Neural cell (in vitro differentiated cells): Measurements from ENCODE around the gene TTC1. TPM values are rescaled to one million over a fixed set of nuclear protein-coding genes. Genes with fewer than 3 reads are reported as not detected.

ENCODE experiments used
- H2AFZ ChIP-seq: fragments of 200-600, 300-800 bp; sonication (generic), shearing (Covaris generic); 2 replicates; pipeline ENCODE4 v1.6.0; 2014; ENCODE audit warnings: low read depth, mild to moderate bottlenecking, antibody characterized with exemption, low read length, moderate library complexity
- H3F3A ChIP-seq: fragments of 200-600 bp; shearing (Covaris generic); 2 replicates; pipeline ENCODE4 v1.6.1; 2016; ENCODE audit warnings: mild to moderate bottlenecking, moderate library complexity, mixed read lengths, antibody characterized with exemption, low read length; ENCODE audit not compliant: insufficient read depth, poor library complexity, severe bottlenecking
- H3K27ac ChIP-seq: fragments of 200-600, 300-800 bp; sonication (generic), shearing (Covaris generic); 2 replicates; pipeline ENCODE4 v1.5.1; 2014; ENCODE audit warnings: mild to moderate bottlenecking, low read length, moderate library complexity
- H3K27me3 ChIP-seq: fragments of 300-800, 200-600 bp; sonication (generic), shearing (Covaris generic); 2 replicates; pipeline ENCODE4 v1.6.0; 2014; ENCODE audit warnings: mild to moderate bottlenecking, low read depth, low read length, moderate library complexity; ENCODE audit not compliant: insufficient read depth
- H3K36me3 ChIP-seq: fragments of 300-800, 200-600 bp; sonication (generic), shearing (Covaris generic); 2 replicates; pipeline ENCODE4 v1.5.1; 2014; ENCODE audit warnings: mild to moderate bottlenecking, antibody characterized with exemption, low read length, moderate library complexity; ENCODE audit not compliant: insufficient read depth
- H3K4me2 ChIP-seq: fragments of 300-800, 200-600 bp; sonication (generic), shearing (Covaris generic); 2 replicates; pipeline ENCODE4 v1.6.0; 2014; ENCODE audit warnings: mild to moderate bottlenecking, low read length
- H3K4me3 ChIP-seq: fragments of 300-800, 200-600 bp; sonication (generic), shearing (Covaris generic); 2 replicates; pipeline ENCODE4 v1.5.1; 2014; ENCODE audit warnings: mild to moderate bottlenecking, low read length, moderate library complexity
- H3K79me2 ChIP-seq: fragments of 200-600 bp; shearing (Covaris generic); replicated peaks from 2 replicates; pipeline ENCODE4 v1.6.0; 2014; ENCODE audit warnings: mild to moderate bottlenecking, low read length, moderate library complexity; ENCODE audit not compliant: insufficient read depth
- H3K9ac ChIP-seq: fragments of 300-800, 200-600 bp; sonication (generic), shearing (Covaris generic); 2 replicates; pipeline ENCODE4 v1.6.1; 2016; ENCODE audit warnings: mild to moderate bottlenecking, low read length, mixed read lengths
- H3K9me2 ChIP-seq: fragments of 200-600 bp; shearing (Covaris generic); 2 replicates; pipeline ENCODE4 v1.6.1; 2016; ENCODE audit warnings: mild to moderate bottlenecking, low read length, mixed read lengths; ENCODE audit not compliant: insufficient read depth
- H3K9me3 ChIP-seq: fragments of 200-600, 300-800 bp; sonication (generic), shearing (Covaris generic); 2 replicates; pipeline ENCODE4 v1.6.1; 2016; ENCODE audit warnings: mild to moderate bottlenecking, mixed run types, low read length, moderate library complexity, mixed read lengths
- H4K20me1 ChIP-seq: fragments of 200-600 bp; shearing (Covaris generic); 2 replicates; pipeline ENCODE4 v1.6.1; 2016; ENCODE audit warnings: mild to moderate bottlenecking, mixed run types; ENCODE audit not compliant: insufficient read depth
- EP300 ChIP-seq: fragments of 450-650 bp; conservative IDR thresholded peaks from 2 replicates; pipeline ENCODE4 v1.6.1; 2014; ENCODE audit warnings: antibody characterized with exemption, mild to moderate bottlenecking, moderate library complexity; ENCODE audit not compliant: poor library complexity, severe bottlenecking
- EZH2 ChIP-seq: fragments of 200-600, 300-800 bp; shearing (Covaris generic), sonication (generic); IDR thresholded peaks from 2 replicates; pipeline ENCODE4 v1.6.1; 2014; ENCODE audit warnings: antibody characterized with exemption, low read length, borderline replicate concordance, mild to moderate bottlenecking; ENCODE audit not compliant: insufficient read depth, poor library complexity, severe bottlenecking
- MXI1 ChIP-seq: fragments of 450-650 bp; conservative IDR thresholded peaks from 2 replicates; pipeline ENCODE4 v1.6.1; 2014; ENCODE audit warnings: antibody characterized with exemption, mild to moderate bottlenecking; ENCODE audit not compliant: poor library complexity, severe bottlenecking
- POLR2AphosphoS5 ChIP-seq: IDR thresholded peaks from 2 replicates; pipeline ENCODE4 v1.6.1; 2012
- RAD21 ChIP-seq: fragments of 450-650 bp; conservative IDR thresholded peaks from 2 replicates; pipeline ENCODE4 v1.6.1; 2014; ENCODE audit warnings: antibody characterized with exemption, mild to moderate bottlenecking, moderate library complexity
- SMC3 ChIP-seq: fragments of 450-650 bp; conservative IDR thresholded peaks from 2 replicates; pipeline ENCODE4 v1.6.1; 2014; ENCODE audit warnings: antibody characterized with exemption, mild to moderate bottlenecking, moderate library complexity; ENCODE audit not compliant: poor library complexity
- TAF1 ChIP-seq: IDR thresholded peaks from 2 replicates; pipeline ENCODE4 v1.6.1; 2012; ENCODE audit warnings: low read depth
- polyA plus RNA-seq: library from polyadenylated mRNA; depleted of rRNA; stranded (reverse); fragments of >200 nt; gene quantifications from 2 replicates; pipeline ENCODE4 v1.2.3, GENCODE V29; 2014
- TF ChIP-seq, protein P1 (sequence below): fragments of 450-650 bp; IDR thresholded peaks from 2 replicates; pipeline ENCODE4 v1.5.1; 2014; ENCODE audit warnings: antibody characterized with exemption, mild to moderate bottlenecking, moderate library complexity; ENCODE audit not compliant: poor library complexity, severe bottlenecking
- TF ChIP-seq, protein P2 (sequence below): IDR thresholded peaks from 2 replicates; pipeline ENCODE4 v1.6.1; 2012; ENCODE audit warnings: borderline replicate concordance

TTC1 gene
- polyA plus RNA-seq, 1 donor from 2014 or later, result 74.0 TPM

DNA sequence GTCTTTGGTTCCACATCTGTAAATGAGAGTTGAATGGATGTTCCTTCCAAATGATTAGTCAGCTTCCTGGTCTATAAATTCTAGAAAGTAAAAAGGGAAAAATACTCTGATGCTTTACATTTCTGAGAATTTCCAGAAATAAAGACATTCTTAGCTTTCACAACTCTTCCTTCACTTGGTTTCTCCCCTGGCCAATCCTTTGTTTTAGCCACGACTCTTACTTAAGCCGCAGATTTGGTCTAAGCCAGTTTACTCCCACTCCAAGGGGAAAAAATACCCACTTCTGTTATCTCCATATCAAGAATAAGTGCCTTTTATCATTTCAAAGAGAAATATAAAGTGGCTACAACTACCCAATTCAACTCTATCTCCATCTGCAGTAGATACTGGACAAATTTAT is 80.6 kb downstream of the TTC1 start:
- no peaks in the 10 kb centered on the region for H4K20me1 ChIP-seq
- no peak overlapping the region for H2AFZ ChIP-seq
- H3K4me2 ChIP-seq, result no peak overlapping the region
- H3K36me3 ChIP-seq, result peaks cover 4% of the 10 kb centered on the region
- no peak overlapping the region for H3K4me3 ChIP-seq
- H3K9ac ChIP-seq, result no peak overlapping the region
- no peaks in the 10 kb centered on the region for H3K9me3 ChIP-seq
- H3K79me2 ChIP-seq, result no peaks in the 10 kb centered on the region
- H3F3A ChIP-seq, result no peaks in the 10 kb centered on the region
- H3K27ac ChIP-seq, result no peak overlapping the region
- TF ChIP-seq MXI1, result no peak
- TF ChIP-seq, protein P1, sequence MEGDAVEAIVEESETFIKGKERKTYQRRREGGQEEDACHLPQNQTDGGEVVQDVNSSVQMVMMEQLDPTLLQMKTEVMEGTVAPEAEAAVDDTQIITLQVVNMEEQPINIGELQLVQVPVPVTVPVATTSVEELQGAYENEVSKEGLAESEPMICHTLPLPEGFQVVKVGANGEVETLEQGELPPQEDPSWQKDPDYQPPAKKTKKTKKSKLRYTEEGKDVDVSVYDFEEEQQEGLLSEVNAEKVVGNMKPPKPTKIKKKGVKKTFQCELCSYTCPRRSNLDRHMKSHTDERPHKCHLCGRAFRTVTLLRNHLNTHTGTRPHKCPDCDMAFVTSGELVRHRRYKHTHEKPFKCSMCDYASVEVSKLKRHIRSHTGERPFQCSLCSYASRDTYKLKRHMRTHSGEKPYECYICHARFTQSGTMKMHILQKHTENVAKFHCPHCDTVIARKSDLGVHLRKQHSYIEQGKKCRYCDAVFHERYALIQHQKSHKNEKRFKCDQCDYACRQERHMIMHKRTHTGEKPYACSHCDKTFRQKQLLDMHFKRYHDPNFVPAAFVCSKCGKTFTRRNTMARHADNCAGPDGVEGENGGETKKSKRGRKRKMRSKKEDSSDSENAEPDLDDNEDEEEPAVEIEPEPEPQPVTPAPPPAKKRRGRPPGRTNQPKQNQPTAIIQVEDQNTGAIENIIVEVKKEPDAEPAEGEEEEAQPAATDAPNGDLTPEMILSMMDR, result no peak
- no peaks in the 10 kb centered on the region for H3K9me2 ChIP-seq
- no peaks in the 10 kb centered on the region for H3K27me3 ChIP-seq

DNA sequence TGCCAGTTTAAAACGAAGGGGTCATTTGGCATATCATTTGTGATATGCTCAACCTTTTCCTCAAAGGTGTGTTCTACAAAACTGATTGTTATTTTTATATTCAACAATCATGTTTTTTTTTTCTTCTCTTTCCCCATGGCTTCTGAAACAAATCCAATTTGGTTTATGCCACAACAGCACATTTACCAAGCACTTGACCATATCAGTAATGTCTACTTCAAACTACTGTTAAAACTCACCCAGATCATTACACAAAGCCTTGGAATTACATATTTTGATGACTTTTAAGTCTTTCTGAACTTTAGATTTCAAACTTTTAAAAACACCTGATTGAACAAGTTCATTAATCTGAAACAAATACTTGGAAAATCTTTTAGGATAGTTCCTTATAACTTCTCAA is 81.1 kb downstream of the TTC1 start:
- H3K36me3 ChIP-seq, result peaks cover 4% of the 10 kb centered on the region
- TF ChIP-seq MXI1, result no peak
- TF ChIP-seq, protein P2, sequence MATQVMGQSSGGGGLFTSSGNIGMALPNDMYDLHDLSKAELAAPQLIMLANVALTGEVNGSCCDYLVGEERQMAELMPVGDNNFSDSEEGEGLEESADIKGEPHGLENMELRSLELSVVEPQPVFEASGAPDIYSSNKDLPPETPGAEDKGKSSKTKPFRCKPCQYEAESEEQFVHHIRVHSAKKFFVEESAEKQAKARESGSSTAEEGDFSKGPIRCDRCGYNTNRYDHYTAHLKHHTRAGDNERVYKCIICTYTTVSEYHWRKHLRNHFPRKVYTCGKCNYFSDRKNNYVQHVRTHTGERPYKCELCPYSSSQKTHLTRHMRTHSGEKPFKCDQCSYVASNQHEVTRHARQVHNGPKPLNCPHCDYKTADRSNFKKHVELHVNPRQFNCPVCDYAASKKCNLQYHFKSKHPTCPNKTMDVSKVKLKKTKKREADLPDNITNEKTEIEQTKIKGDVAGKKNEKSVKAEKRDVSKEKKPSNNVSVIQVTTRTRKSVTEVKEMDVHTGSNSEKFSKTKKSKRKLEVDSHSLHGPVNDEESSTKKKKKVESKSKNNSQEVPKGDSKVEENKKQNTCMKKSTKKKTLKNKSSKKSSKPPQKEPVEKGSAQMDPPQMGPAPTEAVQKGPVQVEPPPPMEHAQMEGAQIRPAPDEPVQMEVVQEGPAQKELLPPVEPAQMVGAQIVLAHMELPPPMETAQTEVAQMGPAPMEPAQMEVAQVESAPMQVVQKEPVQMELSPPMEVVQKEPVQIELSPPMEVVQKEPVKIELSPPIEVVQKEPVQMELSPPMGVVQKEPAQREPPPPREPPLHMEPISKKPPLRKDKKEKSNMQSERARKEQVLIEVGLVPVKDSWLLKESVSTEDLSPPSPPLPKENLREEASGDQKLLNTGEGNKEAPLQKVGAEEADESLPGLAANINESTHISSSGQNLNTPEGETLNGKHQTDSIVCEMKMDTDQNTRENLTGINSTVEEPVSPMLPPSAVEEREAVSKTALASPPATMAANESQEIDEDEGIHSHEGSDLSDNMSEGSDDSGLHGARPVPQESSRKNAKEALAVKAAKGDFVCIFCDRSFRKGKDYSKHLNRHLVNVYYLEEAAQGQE, result no peak
- H3K27ac ChIP-seq, result no peak overlapping the region
- no peaks in the 10 kb centered on the region for H3K27me3 ChIP-seq
- H3K9me2 ChIP-seq, result no peaks in the 10 kb centered on the region
- H3K4me3 ChIP-seq, result no peak overlapping the region
- H3K4me2 ChIP-seq, result no peak overlapping the region
- no peaks in the 10 kb centered on the region for H3F3A ChIP-seq
- H4K20me1 ChIP-seq, result no peaks in the 10 kb centered on the region
- H2AFZ ChIP-seq, result no peak overlapping the region
- H3K79me2 ChIP-seq, result no peaks in the 10 kb centered on the region
- no peaks in the 10 kb centered on the region for H3K9me3 ChIP-seq
- no peak overlapping the region for H3K9ac ChIP-seq

DNA sequence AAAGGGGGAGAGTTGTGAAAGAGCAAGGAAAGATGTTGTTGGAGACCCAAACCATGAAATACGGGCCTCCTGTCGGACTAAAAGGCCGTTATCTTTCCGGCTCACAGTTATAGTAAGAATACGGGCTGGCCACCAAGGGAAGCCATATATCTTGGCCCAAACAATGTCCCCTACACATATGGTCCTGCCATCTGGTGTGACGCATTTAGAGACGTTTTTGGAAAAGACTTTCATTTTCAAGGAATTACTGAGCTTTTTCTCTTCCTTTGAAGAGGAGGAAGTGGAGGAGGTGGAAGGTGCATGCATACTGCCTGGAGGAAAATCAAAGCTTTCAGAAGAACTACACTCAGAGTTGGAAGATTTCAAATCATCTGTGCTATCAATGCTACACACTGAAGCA is 83.6 kb downstream of the TTC1 start:
- Histone ChIP-seq H2AFZ (no peak overlapping the region), H3K4me3 (no peak overlapping the region), H3K9me2 (no peaks in the 10 kb centered on the region), H3K79me2 (no peaks in the 10 kb centered on the region), H3K9ac (no peak overlapping the region), H3K9me3 (no peaks in the 10 kb centered on the region), H3K27ac (no peak overlapping the region), H3K27me3 (no peaks in the 10 kb centered on the region), H3K4me2 (no peak overlapping the region), H3K36me3 (peaks cover 4% of the 10 kb centered on the region), H4K20me1 (no peaks in the 10 kb centered on the region), H3F3A (no peaks in the 10 kb centered on the region)
- TF ChIP-seq EZH2 (no peak), MXI1 (no peak), POLR2AphosphoS5 (no peak), TAF1 (no peak), RAD21 (no peak), EP300 (no peak), SMC3 (no peak)
- TF ChIP-seq, protein P1, result no peak
